IPS-18c (cell line): ENCODE data around the gene PARP16.

ENCODE experiments used
- H3K4me3 ChIP-seq: 2 replicates; pipeline ENCODE4 v1.7.0; 2013; ENCODE audit warnings: low read depth, mild to moderate bottlenecking, low read length, moderate library complexity; ENCODE audit not compliant: insufficient read depth
- H3K9me3 ChIP-seq: one replicate; pipeline ENCODE4 v1.6.1; 2013; ENCODE audit warnings: mild to moderate bottlenecking, low read length, moderate library complexity; ENCODE audit not compliant: control insufficient read depth, insufficient read depth

PARP16 gene

DNA sequence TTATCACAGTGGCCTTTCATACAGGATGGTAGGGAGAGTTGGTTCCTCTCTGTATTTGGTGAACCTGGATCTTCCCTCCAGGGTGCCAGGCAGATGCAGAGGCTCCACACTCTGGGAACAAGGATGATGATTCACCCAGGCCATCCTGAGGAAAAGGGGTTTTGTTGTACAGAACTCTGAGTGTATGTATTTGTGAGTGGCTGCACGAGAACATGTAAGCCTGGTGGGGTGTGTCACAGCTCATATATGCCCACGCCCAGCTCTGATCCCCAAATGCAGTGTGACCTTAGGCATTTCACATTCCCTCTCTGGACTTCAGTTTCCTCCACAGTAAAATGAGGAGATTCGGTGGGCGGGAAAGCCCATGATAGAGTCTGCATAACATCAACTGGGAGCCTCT, 63.8 kb downstream of the PARP16 start:
- no peaks in the 10 kb centered on the region for H3K9me3 ChIP-seq
- H3K4me3 ChIP-seq: no peak overlapping the region

- no peak overlapping the region for H3K4me3 ChIP-seq
- H3K9me3 ChIP-seq: no peaks in the 10 kb centered on the region
These were observed 65.0 kb downstream of the PARP16 start for GRCh38 chr15:65221697-65222096.

DNA sequence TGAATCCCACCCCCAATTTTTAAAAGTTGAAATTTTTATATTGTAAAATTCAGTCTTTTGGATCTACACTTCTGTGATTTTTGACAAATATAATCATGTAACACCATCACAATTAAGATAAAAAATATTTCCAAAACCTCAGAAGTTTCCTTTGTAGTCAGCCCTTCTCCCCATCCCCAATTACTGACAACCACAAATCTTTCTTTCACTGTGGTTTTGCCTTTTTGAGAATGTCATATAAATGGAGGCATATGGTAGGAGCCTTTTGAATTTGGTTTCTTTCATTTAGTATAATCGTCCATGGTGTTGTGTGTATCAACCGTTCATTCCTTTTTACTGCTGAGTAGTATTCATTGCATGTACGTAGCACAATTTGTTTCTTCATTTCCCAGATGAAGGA, 67.5 kb downstream of the PARP16 start:
- H3K4me3 ChIP-seq: no peak overlapping the region
- H3K9me3 ChIP-seq: no peaks in the 10 kb centered on the region

GRCh38 chr15:65217526-65218482, 68.9 kb downstream of the PARP16 start:
- Histone ChIP-seq H3K9me3 (no peaks in the 10 kb centered on the region), H3K4me3 (no peak overlapping the region)

GRCh38 chr15:65215496-65215895, 71.2 kb downstream of the PARP16 start:
- Histone ChIP-seq H3K9me3 (no peaks in the 10 kb centered on the region), H3K4me3 (no peak overlapping the region)

DNA sequence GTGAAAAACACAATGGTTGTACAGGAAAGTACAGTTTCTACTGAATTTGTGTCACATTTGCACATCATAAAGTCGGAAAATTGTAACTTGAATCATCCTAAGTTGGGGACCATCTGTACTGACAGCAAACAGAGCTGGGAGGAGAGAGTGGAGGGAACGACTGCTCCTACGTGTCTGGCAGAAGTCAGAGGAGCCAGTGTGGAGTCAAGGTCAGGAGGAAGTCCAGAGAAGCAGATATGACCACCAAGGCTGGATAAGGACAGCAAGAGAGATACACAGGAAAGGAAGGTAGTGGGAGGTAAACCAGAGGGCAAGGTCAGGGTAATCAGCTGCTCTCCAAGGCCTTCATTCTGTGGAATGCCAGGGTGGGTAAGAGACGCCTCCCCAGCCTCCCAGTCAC, 72.7 kb downstream of the PARP16 start:
- H3K9me3 ChIP-seq: no peaks in the 10 kb centered on the region
- no peak overlapping the region for H3K4me3 ChIP-seq

GRCh38 chr15:65213241-65213640, 73.4 kb downstream of the PARP16 start:
- Histone ChIP-seq H3K9me3 (peaks cover 2% of the 10 kb centered on the region), H3K4me3 (no peak overlapping the region)

GRCh38 chr15:65212097-65212496, 74.6 kb downstream of the PARP16 start:
- Histone ChIP-seq H3K9me3 (peaks cover 2% of the 10 kb centered on the region), H3K4me3 (no peak overlapping the region)

DNA sequence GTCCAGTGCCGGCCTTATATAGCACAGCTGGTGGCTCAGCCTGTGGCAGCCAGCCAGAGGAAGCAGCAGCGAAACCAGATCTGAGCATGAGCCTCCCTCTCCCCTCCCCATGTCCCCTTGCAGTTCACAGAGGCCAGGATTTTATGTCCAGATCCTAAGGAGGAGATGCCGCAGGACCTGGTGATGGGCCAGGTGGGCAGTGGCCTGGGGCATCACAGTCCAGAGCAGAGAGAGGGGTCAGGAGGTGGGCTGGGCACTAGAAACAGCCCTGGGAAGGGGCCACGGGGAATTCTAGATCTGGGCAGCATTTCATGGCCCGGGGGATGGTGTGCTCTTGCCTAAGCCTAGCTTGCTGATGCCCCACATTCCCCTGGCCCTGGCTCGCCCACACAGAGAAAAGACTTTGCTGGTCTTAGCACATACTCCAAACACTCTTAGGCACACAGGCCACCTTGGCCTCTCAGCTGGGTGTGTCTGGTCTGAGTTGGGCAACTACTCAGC, 75.2 kb downstream of the PARP16 start:
- H3K4me3 ChIP-seq: no peak overlapping the region
- H3K9me3 ChIP-seq: peaks cover 2% of the 10 kb centered on the region

DNA sequence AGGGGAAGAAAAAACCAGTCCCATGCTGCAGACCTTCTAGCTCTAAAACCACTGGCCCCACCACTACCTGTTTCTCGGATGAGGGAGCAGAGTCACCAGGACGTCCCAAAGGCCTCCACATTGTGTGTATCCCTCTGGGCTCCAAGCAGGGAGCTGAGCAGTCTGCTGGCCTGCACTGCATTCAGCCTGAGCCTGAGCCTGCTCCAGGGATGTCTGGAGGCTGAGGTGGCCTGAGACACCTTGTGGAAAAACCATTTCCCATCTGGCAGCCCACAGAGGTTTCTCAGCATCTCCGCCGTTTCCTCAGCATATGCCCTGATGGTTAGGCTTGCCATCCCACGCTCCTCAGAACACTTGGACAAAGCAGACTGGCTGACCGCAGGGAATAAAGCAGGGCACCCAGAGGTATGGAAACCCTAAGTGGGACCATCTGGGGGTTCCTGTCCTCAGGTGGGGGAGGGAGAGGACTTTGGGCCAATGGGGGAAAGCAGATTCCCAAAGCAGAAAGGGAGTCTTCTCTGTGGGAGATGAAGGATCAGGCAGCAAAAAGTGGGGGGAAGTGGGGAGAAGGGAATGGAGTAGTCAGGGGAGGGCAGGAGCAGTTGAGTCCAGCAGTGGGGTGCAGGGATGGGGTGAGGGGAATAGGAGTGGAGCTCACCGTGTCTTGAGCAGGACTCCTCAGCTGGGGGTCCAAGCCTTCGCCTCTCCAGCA, 75.8 kb downstream of the PARP16 start, which contains the start of gene CILP:
TSS of gene CILP (minus strand) at position 704 of the 712 bp plus-strand sequence. CDS start 1,718 bp downstream, outside the sequence.
- Histone ChIP-seq H3K9me3 (peaks cover 2% of the 10 kb centered on the region), H3K4me3 (no peak within 1 kb of the TSS)

- Histone ChIP-seq H3K4me3 (no peak overlapping the region), H3K9me3 (peaks cover 2% of the 10 kb centered on the region)
These were observed 76.7 kb downstream of the PARP16 start for GRCh38 chr15:65209701-65210643.

DNA sequence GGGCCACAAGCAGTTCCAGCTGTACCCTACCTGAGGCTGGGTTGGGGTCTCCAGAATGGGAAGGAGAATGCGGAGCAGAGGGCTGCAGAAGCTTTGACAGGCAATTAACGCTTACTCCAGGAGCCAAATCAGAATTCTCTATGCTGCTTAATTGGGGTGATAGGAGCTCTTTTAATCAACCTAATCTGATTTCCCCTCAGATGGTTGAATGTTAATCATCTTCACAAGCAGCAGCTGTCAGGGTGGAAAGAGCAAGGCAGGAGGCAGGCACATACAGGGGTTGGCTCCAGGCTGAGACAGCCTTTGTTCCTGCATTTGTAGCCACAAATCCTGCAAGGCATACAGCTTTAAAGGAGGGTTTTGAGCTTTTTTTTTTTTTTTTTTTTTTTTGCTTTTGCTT, 78.0 kb downstream of the PARP16 start:
- H3K9me3 ChIP-seq: peaks cover 2% of the 10 kb centered on the region
- H3K4me3 ChIP-seq: no peak overlapping the region
